Esophagus muscularis mucosa (tissue), 3 donors: ENCODE measurements around the gene JMJD1C.

Experiments used
- CTCF ChIP-seq, 3 experiments: fragments of 200-600 bp in 2 of 3; fragments of 450-650 bp in 1 of 3; sonication (generic) in 2 of 3; IDR thresholded peaks; one replicate each; pipeline ENCODE4 v1.5.1; 2017 to 2019; ENCODE audit warnings: antibody characterized with exemption in 3 of 3, mild to moderate bottlenecking in 2 of 3, moderate library complexity in 1 of 3
- POLR2A ChIP-seq: fragments of 450-650 bp; IDR thresholded peaks from one replicate; pipeline ENCODE4 v1.6.1; 2017; ENCODE audit warnings: antibody characterized with exemption, moderate library complexity, mild to moderate bottlenecking, low read depth
- POLR2AphosphoS5 ChIP-seq, 2 donors: sonication (generic); formaldehyde crosslinking; IDR thresholded peaks; one replicate each; pipeline ENCODE4 v1.6.1; 2017; ENCODE audit warnings: antibody characterized with exemption in 2 of 2

- no peak for TF ChIP-seq POLR2AphosphoS5 (IDR thresholded peaks at IDR 0.05)
- no peak for TF ChIP-seq CTCF (IDR thresholded peaks at IDR 0.05)
- no peak for TF ChIP-seq POLR2A
Measured at GRCh38 chr10:63171255-63171855, 294.4 kb downstream of the JMJD1C start.
